HG02759 (cell line): ENCODE measurements around the gene ARFGEF2.

Experiments
- ATAC-seq: cut with Tn5 transposase; IDR thresholded peaks from one replicate; pipeline ENCODE4 v1.9.1; 2021; ENCODE audit warnings: mild to moderate bottlenecking, moderate library complexity; ENCODE audit not compliant: unreplicated experiment

The ARFGEF2 gene

DNA sequence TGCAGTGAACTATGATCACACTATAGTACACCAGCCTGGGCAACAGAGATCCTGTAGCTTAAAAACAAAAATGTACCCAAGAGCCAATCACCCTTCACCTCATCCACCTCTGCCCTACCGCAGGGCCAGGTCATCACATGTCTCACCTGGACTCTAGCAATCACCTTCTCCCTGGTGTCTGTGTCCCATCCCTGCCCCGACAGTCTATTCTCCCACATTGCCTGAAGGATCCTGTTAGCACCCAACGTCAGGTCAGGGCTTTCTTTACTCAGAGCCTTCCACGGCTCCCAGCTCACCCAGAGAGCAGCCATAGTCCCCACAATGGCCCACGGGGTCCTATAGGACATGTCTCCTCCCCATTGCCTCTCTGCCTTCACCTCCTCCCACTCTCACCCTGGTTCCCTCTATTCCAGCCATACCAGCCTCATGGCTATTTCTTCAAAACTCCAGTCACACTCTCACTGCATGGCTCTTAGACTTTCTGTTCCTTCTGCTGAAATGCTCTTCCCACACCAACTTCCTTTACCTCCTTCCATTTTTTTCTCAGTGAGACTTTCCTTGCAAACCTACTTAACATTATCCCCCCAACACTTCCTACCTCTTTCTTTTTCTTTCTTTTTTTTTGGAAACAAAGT is 22.5 kb upstream of the ARFGEF2 start:
- ATAC-seq, result no peak

GRCh38 chr20:48899881-48900280 is 21.6 kb upstream of the ARFGEF2 start:
- no peak for ATAC-seq

DNA sequence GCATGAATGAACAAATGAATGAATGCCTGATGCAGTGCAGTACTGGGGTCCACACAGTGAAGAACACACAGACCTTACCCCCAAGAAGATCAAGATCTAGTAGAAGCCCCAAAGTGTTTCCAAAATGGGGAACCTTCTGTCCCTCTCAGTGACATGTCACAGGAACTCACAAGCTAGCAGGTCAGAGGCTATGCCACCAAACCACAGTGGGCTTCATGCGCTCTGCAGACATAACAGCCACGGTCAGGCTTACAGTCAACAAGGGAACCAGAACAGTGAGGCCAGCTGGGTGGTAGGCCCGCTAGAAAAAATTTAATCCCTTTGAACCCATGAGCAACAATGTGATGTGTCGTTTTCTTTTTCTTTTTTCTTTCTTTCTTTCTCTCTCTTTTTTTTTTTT is 20.2 kb upstream of the ARFGEF2 start:
- ATAC-seq, result no peak

- no peak for ATAC-seq
Observed at GRCh38 chr20:48903705-48904104, 17.8 kb upstream of the ARFGEF2 start.

- ATAC-seq, result no peak
Observed at GRCh38 chr20:48904566-48905296, 16.8 kb upstream of the ARFGEF2 start.

DNA sequence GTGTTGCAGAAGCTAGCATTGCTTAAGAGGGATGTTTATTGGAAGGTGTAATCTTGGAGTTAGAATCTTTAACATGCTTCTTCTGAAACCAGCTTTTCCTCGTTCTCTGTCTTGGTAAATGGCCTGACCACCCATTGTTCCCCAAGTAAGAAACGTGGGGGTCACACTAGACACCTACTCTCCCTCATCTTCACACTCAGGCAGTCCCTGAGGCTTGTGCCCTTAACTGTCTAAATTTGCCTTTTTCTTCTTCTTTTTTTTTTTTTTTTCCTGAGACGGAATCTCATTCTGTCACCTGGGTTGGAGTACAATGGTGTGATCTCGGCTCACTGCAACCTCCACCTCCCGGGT is 16.2 kb upstream of the ARFGEF2 start:
- no peak for ATAC-seq

GRCh38 chr20:48906221-48906877 is 15.2 kb upstream of the ARFGEF2 start:
- no peak for ATAC-seq

DNA sequence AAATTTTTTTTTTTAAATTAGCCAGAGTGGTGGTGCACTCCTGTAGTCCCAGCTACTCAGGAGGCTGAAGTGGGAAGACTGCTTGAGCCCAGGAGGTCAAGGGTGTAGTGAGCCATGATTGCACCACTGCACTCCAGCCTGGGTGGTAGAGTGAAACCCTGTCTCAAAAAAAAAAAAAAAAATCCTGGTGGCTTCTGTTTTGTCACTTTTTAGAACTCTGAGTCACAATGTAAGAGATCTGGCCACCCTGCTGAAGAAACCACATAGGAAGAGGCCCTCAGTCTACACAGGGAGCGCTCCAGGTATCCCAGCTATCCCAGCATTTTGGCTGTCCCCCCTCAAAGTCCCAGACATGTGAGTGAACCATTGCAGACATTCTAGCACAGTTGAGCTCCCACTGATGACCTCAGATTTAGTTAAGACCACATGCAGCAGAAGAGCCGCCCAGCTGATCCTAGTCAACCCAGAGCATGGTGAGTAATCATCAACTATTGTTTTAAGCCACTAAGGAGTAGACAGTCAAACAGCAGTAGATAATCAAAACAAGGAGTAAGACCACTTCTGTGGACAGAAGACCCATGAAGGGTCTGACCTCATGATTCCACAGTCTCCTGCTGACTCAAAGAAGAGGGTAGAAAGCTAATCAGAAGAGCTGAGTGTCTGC is 12.7 kb upstream of the ARFGEF2 start:
- no peak for ATAC-seq

GRCh38 chr20:48909910-48910309 is 11.6 kb upstream of the ARFGEF2 start:
- ATAC-seq, result no peak

GRCh38 chr20:48910347-48910781 is 11.1 kb upstream of the ARFGEF2 start:
- no peak for ATAC-seq

DNA sequence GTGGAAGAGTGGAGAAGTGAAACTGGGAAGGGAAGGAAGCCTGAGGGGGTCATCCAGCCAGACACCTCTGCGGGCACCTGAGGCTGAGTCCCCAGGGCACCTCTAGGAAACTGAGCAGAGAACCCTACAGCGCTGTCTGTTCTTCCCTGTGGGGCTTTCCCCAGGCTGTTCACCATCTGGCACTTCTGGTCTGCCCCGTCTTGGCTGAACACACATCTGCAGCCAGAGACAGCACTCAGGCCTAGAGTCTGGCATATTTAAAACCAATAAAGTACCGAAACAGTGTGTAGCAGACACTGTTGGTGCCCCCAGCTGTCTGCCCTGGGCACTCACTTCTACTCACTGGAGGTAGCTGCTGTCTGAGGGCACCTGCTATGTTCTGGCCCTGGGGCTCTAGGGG is 9.4 kb upstream of the ARFGEF2 start:
- peak; percentile 97 for ATAC-seq

GRCh38 chr20:48916699-48917098 is 4.8 kb upstream of the ARFGEF2 start:
- no peak for ATAC-seq

DNA sequence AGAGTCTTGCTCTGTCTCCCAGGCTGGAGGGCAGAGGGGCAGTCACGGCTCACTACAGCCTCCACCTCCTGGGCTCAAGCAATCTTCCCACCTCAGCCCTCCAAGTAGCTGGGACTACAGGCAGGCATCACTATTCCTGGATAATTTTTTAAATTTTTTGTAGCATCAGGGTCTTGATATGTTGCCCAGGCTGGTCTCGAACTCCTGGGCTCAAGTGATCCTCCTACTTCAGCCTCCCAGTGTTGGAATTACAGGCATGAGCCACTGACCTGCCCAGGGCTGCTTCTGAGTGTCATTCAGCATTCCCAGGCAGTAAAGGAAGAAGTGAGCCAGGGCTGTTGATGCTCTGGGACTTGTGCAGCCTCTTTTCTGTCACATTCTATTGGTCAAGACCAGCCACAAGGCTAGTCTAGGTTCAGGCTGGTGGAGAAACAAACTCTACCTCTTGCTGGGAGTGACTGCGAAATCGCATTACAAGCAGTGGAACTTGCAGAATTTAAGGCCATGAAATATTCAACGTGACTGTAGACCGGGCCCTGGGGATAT is 2.1 kb upstream of the ARFGEF2 start:
- no peak for ATAC-seq

GRCh38 chr20:48919882-48920526 is 1.5 kb upstream of the ARFGEF2 start:
- no peak for ATAC-seq

DNA sequence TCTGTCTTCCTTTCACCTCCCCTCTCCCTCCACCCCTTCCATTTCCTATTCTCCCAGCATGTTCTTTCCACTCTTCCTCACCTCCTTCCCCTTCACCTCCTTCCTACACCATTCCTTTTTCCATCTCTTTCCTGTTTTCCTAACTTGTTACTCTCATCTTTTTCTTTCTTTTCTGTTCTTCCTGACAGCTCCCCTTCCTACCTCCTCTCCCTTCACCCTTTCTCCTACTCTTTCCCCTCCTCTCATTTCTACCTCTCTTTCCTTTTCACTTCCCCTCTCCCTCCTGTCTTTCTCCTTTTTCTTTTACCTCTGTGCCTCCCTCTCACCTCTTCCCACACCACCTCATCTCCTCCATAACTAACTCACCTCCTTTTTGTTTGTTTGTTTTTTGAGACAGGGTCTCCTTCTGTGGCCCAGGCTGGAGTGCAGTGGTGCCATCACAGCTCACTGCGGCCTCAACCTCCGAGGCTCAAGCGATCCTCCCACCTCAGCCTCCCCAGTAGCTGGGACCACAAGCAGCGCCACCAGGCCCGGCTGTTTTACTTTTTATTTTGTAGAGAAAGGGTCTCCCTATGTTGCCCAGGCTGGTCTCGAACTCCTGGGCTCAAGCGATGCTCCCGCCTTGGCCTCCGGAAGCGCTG is 864 bp upstream of the ARFGEF2 start:
- ATAC-seq, result no peak

GRCh38 chr20:48921883-48922820 is 641 bp downstream of the ARFGEF2 start:
- peak; percentile 52 for ATAC-seq

DNA sequence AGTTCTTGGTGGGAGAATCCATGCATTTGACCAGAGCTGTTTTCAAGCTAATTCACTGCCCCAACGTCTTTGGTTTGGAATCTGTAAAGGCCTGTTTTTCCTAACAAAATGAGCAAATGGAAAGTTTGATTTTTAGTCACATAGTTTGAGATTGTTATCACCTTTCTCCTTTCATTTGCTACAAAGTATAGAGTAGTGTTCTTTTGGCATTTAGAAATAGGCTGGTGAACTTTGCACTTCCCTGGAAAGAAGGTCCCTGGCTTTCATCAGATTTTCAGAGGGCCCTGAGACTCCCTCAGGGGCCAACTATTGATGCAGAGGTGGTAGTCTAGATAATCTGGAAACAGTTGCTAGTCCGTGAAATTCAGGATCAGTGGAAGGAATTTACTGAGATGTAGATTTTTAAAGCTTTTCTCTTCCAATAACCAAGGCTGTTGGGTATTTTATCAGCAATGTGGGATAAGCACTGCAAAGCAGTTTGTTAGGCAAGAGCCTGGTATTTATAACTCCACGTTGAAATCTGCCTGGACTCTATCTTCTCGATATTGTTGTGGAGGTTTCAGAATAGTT is 1.7 kb downstream of the ARFGEF2 start:
- no peak for ATAC-seq

GRCh38 chr20:48924756-48925109 is 3.2 kb downstream of the ARFGEF2 start:
- ATAC-seq, result no peak

DNA sequence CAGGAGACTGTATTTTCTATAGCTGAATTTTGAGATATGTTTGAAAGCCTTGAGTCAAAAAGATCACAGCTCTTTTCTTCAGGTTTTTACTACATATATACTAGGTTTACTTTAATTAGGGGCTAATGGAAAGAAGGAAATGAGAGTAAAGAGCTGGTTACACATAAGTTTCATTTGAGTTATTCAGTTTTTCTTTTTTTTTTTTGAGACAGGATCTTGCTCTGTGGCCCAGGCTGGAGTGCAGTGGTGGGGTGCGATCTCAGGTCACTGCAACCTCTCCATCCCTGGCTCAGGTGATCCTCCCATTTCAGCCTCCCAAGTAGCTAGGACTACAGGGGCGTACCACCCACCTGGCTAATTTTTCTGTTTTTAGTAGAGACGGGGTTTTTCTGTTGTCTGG is 4.8 kb downstream of the ARFGEF2 start:
- ATAC-seq, result no peak
